ENCODE results near the gene BRSK2. TPM values are rescaled to one million over a fixed set of nuclear protein-coding genes. Genes with fewer than 3 reads are reported as not detected.

BRSK2 gene
- total RNA-seq (2012; rRNA removed) (under 0.01 and 0.18 TPM in 2 replicates), polyA plus RNA-seq (2012; rRNA removed) (0.55 and 0.62 TPM in 2 replicates), Bru-seq, nascent RNA (percentile 21 among the genes with signal in this experiment), BruChase-seq, experiment 1, labeled RNA remaining after a 6-hour chase (percentile 24 among the genes with signal in this experiment), BruChase-seq, experiment 2, labeled RNA remaining after a 2-hour chase (percentile 23 among the genes with signal in this experiment)
- polyA plus RNA-seq (2012; cell fraction: cytosol; rRNA removed): 0.22 and 0.35 TPM in 2 replicates
- 2.7 and 3.6 TPM in 2 replicates for polyA plus RNA-seq (2012; cell fraction: nucleus; rRNA removed; ENCODE audit: low replicate concordance)
- long read RNA-seq, partial matches to known transcripts: 0 of 2 reads
- long read RNA-seq, other reads (novel, unspliced or antisense): 2 of 2 reads

- H3K9me1 ChIP-seq (ENCODE audit: insufficient read depth, low read length): no peaks in the 10 kb centered on the region
- peak within 1 kb of the TSS; percentile 74 for H2BK5ac ChIP-seq (ENCODE audit: low read depth, low read length, poor library complexity, severe bottlenecking)
- H3K56ac ChIP-seq (ENCODE audit: extremely low read depth, insufficient read depth, low read length): no peak within 1 kb of the TSS
- peak within 1 kb of the TSS; percentile 50 for H3K27ac ChIP-seq (ENCODE audit: insufficient read depth, low read length)
- H2AFZ ChIP-seq (replicated peaks; ENCODE audit: low read length, poor library complexity): peak within 1 kb of the TSS; percentile 98
- H4K8ac ChIP-seq (ENCODE audit: low read depth in 2 of 2, low read length in 2 of 2): peak within 1 kb of the TSS; percentile 67 to 75
- 2% methylated on average over 50 of the region's 119 CpGs; no CpG with 5 or more reads in 1 of the 2 experiments for WGBS, 2 experiments (ENCODE audit: extremely low coverage in 2 of 2, insufficient read length in 1 of 2)
- H2AK9ac ChIP-seq (replicated peaks; ENCODE audit: low read depth, low read length, poor library complexity): peak within 1 kb of the TSS; percentile 88
- peak within 1 kb of the TSS; percentile 62 for H3K4me3 ChIP-seq (ENCODE audit: insufficient read depth, low read depth, low read length)
- peak within 1 kb of the TSS; percentile 75 for H3K9ac ChIP-seq (ENCODE audit: low read depth, low read length)
- H3K4me1 ChIP-seq (ENCODE audit: control insufficient read depth, insufficient read depth, low read length): no peaks in the 10 kb centered on the region; the same call in 1 of the 2 replicates
- no peaks in the 10 kb centered on the region for H3K9me3 ChIP-seq (ENCODE audit: control insufficient read depth, insufficient read depth, low read length)
- H3K27me3 ChIP-seq (ENCODE audit: control insufficient read depth, insufficient read depth, low read length): peaks cover 22% of the 10 kb centered on the region
- H4K20me1 ChIP-seq (ENCODE audit: insufficient read depth, low read length): no peaks in the 10 kb centered on the region
- H3K79me1 ChIP-seq (ENCODE audit: low read depth in 1 of 2, low read length in 2 of 2): no peaks in the 10 kb centered on the region
- H2BK15ac ChIP-seq (ENCODE audit: low read depth, low read length): no peak within 1 kb of the TSS
- ATAC-seq (ENCODE audit: low read depth): no peak; the same call in 1 of the 2 replicates
- no peak within 1 kb of the TSS for H2BK20ac ChIP-seq (ENCODE audit: low read depth, low read length)
- H3K18ac ChIP-seq (ENCODE audit: low read depth, low read length): no peak within 1 kb of the TSS; the same call in 1 of the 2 replicates
- H4K5ac ChIP-seq (ENCODE audit: low read depth, low read length): peak within 1 kb of the TSS; percentile 58
- H3K4ac ChIP-seq (ENCODE audit: low read depth, low read length): peak within 1 kb of the TSS; percentile 92
- H3K23ac ChIP-seq (ENCODE audit: low read depth, low read length): peak within 1 kb of the TSS; percentile 38; the same call in 1 of the 2 replicates
- H2BK120ac ChIP-seq (ENCODE audit: low read depth, low read length): peak within 1 kb of the TSS; percentile 32
- ChIA-PET CTCF (no interaction called here), POLR2A (ENCODE audit: unreplicated experiment) (no interaction called here)
- in situ Hi-C loops (cut with MboI; ENCODE audit: low sequenced_read_pairs): no loop called here
- H3K4me2 ChIP-seq (ENCODE audit: low read depth, low read length): peak within 1 kb of the TSS; percentile 87
- no TSS peak for BruUV-seq (replicated peaks)
- dilution Hi-C loops (cut with HindIII; ENCODE audit: low sequenced_read_pairs, unreplicated experiment): no loop called here
- H3K14ac ChIP-seq (replicated peaks; ENCODE audit: low read depth, low read length): peak within 1 kb of the TSS; percentile 85
- no peaks in the 10 kb centered on the region for H3K36me3 ChIP-seq (ENCODE audit: control insufficient read depth, insufficient read depth, low read length)
- peak within 1 kb of the TSS; percentile 28; the same call in 1 of the 2 replicates for H2AK5ac ChIP-seq (ENCODE audit: low read depth, low read length)
- intact Hi-C loops (cut with micrococcal nuclease): loop anchor here (5.0 kb wide), 1 partner anchor 128 kb away; no protein-coding TSS in a partner anchor
- H4K91ac ChIP-seq (ENCODE audit: insufficient read depth, low read depth, low read length): peak within 1 kb of the TSS; percentile 56
- no peak for DNase-seq
- TF ChIP-seq CEBPB (IDR thresholded peaks at IDR 0.05; ENCODE audit: low read depth, low read length): no peak
- TF ChIP-seq BHLHE40 (IDR thresholded peaks at IDR 0.05; ENCODE audit: low read depth, low read length): no peak
- no peak for TF ChIP-seq SMC3 (IDR thresholded peaks at IDR 0.05; ENCODE audit: low read depth, low read length)
- TF ChIP-seq MXI1 (IDR thresholded peaks at IDR 0.05; ENCODE audit: borderline replicate concordance, low read depth, low read length): no peak
- TF ChIP-seq POLR2A (IDR thresholded peaks at IDR 0.05; ENCODE audit: low read depth, low read length): no peak
- no peak for TF ChIP-seq RAD21 (IDR thresholded peaks at IDR 0.05; ENCODE audit: low read length)
- TF ChIP-seq RFX5 (IDR thresholded peaks at IDR 0.05; ENCODE audit: low read depth, low read length): no peak
- no peak for TF ChIP-seq RCOR1 (IDR thresholded peaks at IDR 0.05; ENCODE audit: insufficient replicate concordance, low read length)
- no peak for TF ChIP-seq FOS (IDR thresholded peaks at IDR 0.05; ENCODE audit: low read depth, low read length)
- no peak for TF ChIP-seq CHD1 (IDR thresholded peaks at IDR 0.05; ENCODE audit: low read depth, low read length)
- no peak for TF ChIP-seq CTCF (conservative IDR thresholded peaks at IDR 0.05; ENCODE audit: low read depth, low read length)
- TF ChIP-seq MAFK (IDR thresholded peaks at IDR 0.05; ENCODE audit: low read depth, low read length): no peak
- TF ChIP-seq MAZ (IDR thresholded peaks at IDR 0.05; ENCODE audit: borderline replicate concordance, low read depth, low read length): no peak
- TF ChIP-seq USF2 (IDR thresholded peaks at IDR 0.05; ENCODE audit: low read depth, low read length): no peak
- no peak for TF ChIP-seq NFE2L2 (IDR thresholded peaks at IDR 0.05; ENCODE audit: low read depth, low read length)
These were observed at the start of gene BRSK2 for GRCh38 chr11:1389932-1390568. Gene BRSK2, plus strand, starts transcription at chr11:1389934. Its CDS starts 351 bp downstream, at chr11:1390285.

Data from IMR-90 (cell line).